HEK293 (cell line): ENCODE results near the gene PKLR.

Source experiments
- CTCF ChIA-PET: fragments of 350-600 bp; formaldehyde crosslinking; extraction: SDS; loops from one replicate; lab custom pipeline; 2021; ENCODE audit warnings: antibody characterized with exemption; lab: Yijun Ruan, JAX
- POLR2A ChIA-PET: fragments of 300-600 bp; formaldehyde crosslinking; extraction: SDS; loops from one replicate; lab custom pipeline; 2020; ENCODE audit warnings: antibody characterized with exemption, inconsistent platforms; lab: Yijun Ruan, JAX
- H3K27ac ChIP-seq: fragments of 200-500 bp; sonication (Bioruptor generic); 2 replicates; pipeline ENCODE4 v1.5.1; 2014; ENCODE audit warnings: low read depth, low read length, control low read depth, inconsistent platforms; ENCODE audit errors: extremely low read depth
- H3K36me3 ChIP-seq, 2 experiments: fragments of 200-500 bp in 1 of 2; sonication (Bioruptor generic) in 1 of 2; 1 replicate in 1 of 2; 2 replicates in 1 of 2; pipeline ENCODE4 v1.5.1; 2014 to 2017; ENCODE audit warnings: inconsistent platforms in 2 of 2, low read length in 2 of 2; ENCODE audit not compliant: control insufficient read depth in 2 of 2, insufficient read depth in 1 of 2
- H3K4me1 ChIP-seq: fragments of 200-500 bp; sonication (Bioruptor generic); 2 replicates; pipeline ENCODE4 v1.5.1; 2014; ENCODE audit warnings: mild to moderate bottlenecking, low read length, inconsistent platforms; ENCODE audit not compliant: control insufficient read depth, insufficient read depth
- H3K4me3 ChIP-seq: 2 replicates; pipeline ENCODE4 v1.5.1; 2011; ENCODE audit warnings: low read depth, mild to moderate bottlenecking, control low read depth, low read length, moderate library complexity
- H3K9me3 ChIP-seq: fragments of 200-500 bp; sonication (Bioruptor generic); 2 replicates; pipeline ENCODE4 v1.5.1; 2014; ENCODE audit warnings: low read depth, low read length, inconsistent platforms; ENCODE audit not compliant: control insufficient read depth, insufficient read depth
- BCL6B ChIP-seq: fragments of 450-650 bp; formaldehyde crosslinking; IDR thresholded peaks from 2 replicates; pipeline ENCODE4 v1.5.1; 2017; ENCODE audit warnings: missing biosample characterization, missing genetic modification characterization
- ELK4 ChIP-seq: IDR thresholded peaks from 2 replicates; pipeline ENCODE4 v1.6.1; 2011; ENCODE audit warnings: mild to moderate bottlenecking, low read depth, low read length, borderline replicate concordance
- GFI1B ChIP-seq: fragments of 450-650 bp; formaldehyde crosslinking; IDR thresholded peaks from 2 replicates; pipeline ENCODE4 v1.5.1; 2016; ENCODE audit warnings: missing biosample characterization, missing genetic modification characterization
- HIC1 ChIP-seq: fragments of 450-650 bp; formaldehyde crosslinking; IDR thresholded peaks from 2 replicates; pipeline ENCODE4 v1.5.1; 2016; ENCODE audit warnings: missing biosample characterization, missing genetic modification characterization
- PRDM1 ChIP-seq: fragments of 450-650 bp; formaldehyde crosslinking; IDR thresholded peaks from 2 replicates; pipeline ENCODE4; 2016; ENCODE audit warnings: missing biosample characterization, missing genetic modification characterization
- PRDM2 ChIP-seq: fragments of 450-650 bp; formaldehyde crosslinking; IDR thresholded peaks from 2 replicates; pipeline ENCODE4 v1.5.1; 2016; ENCODE audit warnings: missing biosample characterization, missing genetic modification characterization, borderline replicate concordance
- REPIN1 ChIP-seq: fragments of 450-650 bp; formaldehyde crosslinking; IDR thresholded peaks from 2 replicates; pipeline ENCODE4 v1.5.1; 2017; ENCODE audit warnings: missing biosample characterization, missing genetic modification characterization, low read depth
- ZBTB20 ChIP-seq: fragments of 450-650 bp; formaldehyde crosslinking; IDR thresholded peaks from 2 replicates; pipeline ENCODE4 v1.5.1; 2016; ENCODE audit warnings: missing biosample characterization, missing genetic modification characterization
- ZNF121 ChIP-seq: fragments of 450-650 bp; formaldehyde crosslinking; IDR thresholded peaks from 2 replicates; pipeline ENCODE4 v1.5.1; 2016; ENCODE audit warnings: missing biosample characterization, missing genetic modification characterization
- ZNF19 ChIP-seq: fragments of 450-650 bp; formaldehyde crosslinking; IDR thresholded peaks from 2 replicates; pipeline ENCODE4; 2016; ENCODE audit warnings: missing biosample characterization, missing genetic modification characterization, low read depth
- ZNF2 ChIP-seq: fragments of 450-650 bp; formaldehyde crosslinking; IDR thresholded peaks from 2 replicates; pipeline ENCODE4 v1.5.1; 2016; ENCODE audit warnings: missing biosample characterization, missing genetic modification characterization
- ZNF23 ChIP-seq: fragments of 450-650 bp; formaldehyde crosslinking; IDR thresholded peaks from 2 replicates; pipeline ENCODE4 v1.5.1; 2016; ENCODE audit warnings: missing biosample characterization, missing genetic modification characterization, borderline replicate concordance
- ZNF266 ChIP-seq: fragments of 450-650 bp; formaldehyde crosslinking; IDR thresholded peaks from 2 replicates; pipeline ENCODE4 v1.5.1; 2016; ENCODE audit warnings: missing biosample characterization, missing genetic modification characterization, low read depth
- ZNF473 ChIP-seq: fragments of 450-650 bp; formaldehyde crosslinking; IDR thresholded peaks from 2 replicates; pipeline ENCODE4 v1.5.1; 2017; ENCODE audit warnings: missing biosample characterization, missing genetic modification characterization
- ZNF548 ChIP-seq: fragments of 450-650 bp; formaldehyde crosslinking; IDR thresholded peaks from 2 replicates; pipeline ENCODE4 v1.5.1; 2016; ENCODE audit warnings: missing biosample characterization, missing genetic modification characterization
- ZNF558 ChIP-seq: fragments of 450-650 bp; formaldehyde crosslinking; IDR thresholded peaks from 2 replicates; pipeline ENCODE4 v1.5.1; 2016; ENCODE audit warnings: missing biosample characterization, missing genetic modification characterization
- ZNF600 ChIP-seq: fragments of 450-650 bp; formaldehyde crosslinking; IDR thresholded peaks from 2 replicates; pipeline ENCODE4 v1.5.1; 2016; ENCODE audit warnings: missing biosample characterization, missing genetic modification characterization
- ZNF692 ChIP-seq: fragments of 450-650 bp; formaldehyde crosslinking; IDR thresholded peaks from 2 replicates; pipeline ENCODE4 v1.5.1; 2016; ENCODE audit warnings: missing biosample characterization, missing genetic modification characterization
- TF ChIP-seq, protein P1 (sequence below): fragments of 450-650 bp; formaldehyde crosslinking; IDR thresholded peaks from 2 replicates; pipeline ENCODE4 v1.5.1; 2016; ENCODE audit warnings: missing biosample characterization, missing genetic modification characterization, borderline replicate concordance
- TF ChIP-seq, protein P2 (sequence below): fragments of 450-650 bp; formaldehyde crosslinking; IDR thresholded peaks from 2 replicates; pipeline ENCODE4 v1.5.1; 2016; ENCODE audit warnings: missing biosample characterization, missing genetic modification characterization

PKLR gene

GRCh38 chr1:155301342-155301841 is at the start of gene PKLR:
PKLR (minus strand) TSS chr1:155301438; CDS start chr1:155301395, 43 bp downstream.
- POLR2A ChIA-PET = no interaction called here
- Histone ChIP-seq H3K9me3 (no peaks in the 10 kb centered on the region), H3K36me3 (no peaks in the 10 kb centered on the region), H3K4me3 (no peak within 1 kb of the TSS), H3K27ac (no peak within 1 kb of the TSS), H3K4me1 (no peaks in the 10 kb centered on the region)
- TF ChIP-seq BCL6B (tag by site-specific recombination) = no peak
- no peak for TF ChIP-seq ZNF2 (tag by site-specific recombination)
- TF ChIP-seq ZNF600 (tag by site-specific recombination) = no peak
- no peak for TF ChIP-seq GFI1B (tag by site-specific recombination)
- TF ChIP-seq ZNF692 = no peak
- TF ChIP-seq ZBTB20 (tag by site-specific recombination) = no peak
- no peak for TF ChIP-seq HIC1
- TF ChIP-seq, protein P1, sequence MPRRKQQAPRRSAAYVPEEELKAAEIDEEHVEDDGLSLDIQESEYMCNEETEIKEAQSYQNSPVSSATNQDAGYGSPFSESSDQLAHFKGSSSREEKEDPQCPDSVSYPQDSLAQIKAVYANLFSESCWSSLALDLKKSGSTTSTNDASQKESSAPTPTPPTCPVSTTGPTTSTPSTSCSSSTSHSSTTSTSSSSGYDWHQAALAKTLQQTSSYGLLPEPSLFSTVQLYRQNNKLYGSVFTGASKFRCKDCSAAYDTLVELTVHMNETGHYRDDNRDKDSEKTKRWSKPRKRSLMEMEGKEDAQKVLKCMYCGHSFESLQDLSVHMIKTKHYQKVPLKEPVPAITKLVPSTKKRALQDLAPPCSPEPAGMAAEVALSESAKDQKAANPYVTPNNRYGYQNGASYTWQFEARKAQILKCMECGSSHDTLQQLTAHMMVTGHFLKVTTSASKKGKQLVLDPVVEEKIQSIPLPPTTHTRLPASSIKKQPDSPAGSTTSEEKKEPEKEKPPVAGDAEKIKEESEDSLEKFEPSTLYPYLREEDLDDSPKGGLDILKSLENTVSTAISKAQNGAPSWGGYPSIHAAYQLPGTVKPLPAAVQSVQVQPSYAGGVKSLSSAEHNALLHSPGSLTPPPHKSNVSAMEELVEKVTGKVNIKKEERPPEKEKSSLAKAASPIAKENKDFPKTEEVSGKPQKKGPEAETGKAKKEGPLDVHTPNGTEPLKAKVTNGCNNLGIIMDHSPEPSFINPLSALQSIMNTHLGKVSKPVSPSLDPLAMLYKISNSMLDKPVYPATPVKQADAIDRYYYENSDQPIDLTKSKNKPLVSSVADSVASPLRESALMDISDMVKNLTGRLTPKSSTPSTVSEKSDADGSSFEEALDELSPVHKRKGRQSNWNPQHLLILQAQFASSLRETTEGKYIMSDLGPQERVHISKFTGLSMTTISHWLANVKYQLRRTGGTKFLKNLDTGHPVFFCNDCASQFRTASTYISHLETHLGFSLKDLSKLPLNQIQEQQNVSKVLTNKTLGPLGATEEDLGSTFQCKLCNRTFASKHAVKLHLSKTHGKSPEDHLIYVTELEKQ (tag by site-specific recombination) = no peak
- TF ChIP-seq, protein P2, sequence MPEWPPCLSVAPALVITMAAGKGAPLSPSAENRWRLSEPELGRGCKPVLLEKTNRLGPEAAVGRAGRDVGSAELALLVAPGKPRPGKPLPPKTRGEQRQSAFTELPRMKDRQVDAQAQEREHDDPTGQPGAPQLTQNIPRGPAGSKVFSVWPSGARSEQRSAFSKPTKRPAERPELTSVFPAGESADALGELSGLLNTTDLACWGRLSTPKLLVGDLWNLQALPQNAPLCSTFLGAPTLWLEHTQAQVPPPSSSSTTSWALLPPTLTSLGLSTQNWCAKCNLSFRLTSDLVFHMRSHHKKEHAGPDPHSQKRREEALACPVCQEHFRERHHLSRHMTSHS (tag by site-specific recombination) = no peak
- TF ChIP-seq PRDM2 (tag by site-specific recombination) = no peak
- TF ChIP-seq ZNF548 (tag by site-specific recombination) = no peak
- TF ChIP-seq ZNF121 (tag by site-specific recombination) = no peak
- no peak for TF ChIP-seq PRDM1 (tag by site-specific recombination)
- no peak for TF ChIP-seq REPIN1 (tag by site-specific recombination)
- TF ChIP-seq ZNF266 (tag by site-specific recombination) = no peak
- TF ChIP-seq ZNF558 (tag by site-specific recombination) = no peak
- no peak for TF ChIP-seq ELK4
- no peak for TF ChIP-seq ZNF23 (tag by site-specific recombination)
- TF ChIP-seq ZNF473 = no peak
- no peak for TF ChIP-seq ZNF19
- CTCF ChIA-PET = interaction anchor here (0.6 to 2.1 kb wide), 2 partner anchors 51 to 1156 kb away, joined by 3 to 9 read pairs; no protein-coding TSS in a partner anchor
